ENCODE data around the gene LIPT2.

LIPT2 gene

GRCh38 chr11:74473382-74474173 is 19.9 kb downstream of the LIPT2 start:
- Histone ChIP-seq H3K27ac (ENCODE audit: low read depth, low read length) (no peak overlapping the region), H3K27me3 (ENCODE audit: control insufficient read depth in 1 of 2, insufficient read depth in 2 of 2, low read length in 2 of 2) (no peaks in the 10 kb centered on the region), H3K9ac (ENCODE audit: low read length) (no peak overlapping the region), H3K4me3 (ENCODE audit: low read depth in 1 of 2, low read length in 2 of 2) (no peak overlapping the region), H3K4me1 (ENCODE audit: insufficient read depth, low read length) (no peaks in the 10 kb centered on the region), H3K36me3 (ENCODE audit: insufficient read depth, low read length) (no peaks in the 10 kb centered on the region), H3K9me3 (ENCODE audit: low read length) (no peaks in the 10 kb centered on the region)

DNA sequence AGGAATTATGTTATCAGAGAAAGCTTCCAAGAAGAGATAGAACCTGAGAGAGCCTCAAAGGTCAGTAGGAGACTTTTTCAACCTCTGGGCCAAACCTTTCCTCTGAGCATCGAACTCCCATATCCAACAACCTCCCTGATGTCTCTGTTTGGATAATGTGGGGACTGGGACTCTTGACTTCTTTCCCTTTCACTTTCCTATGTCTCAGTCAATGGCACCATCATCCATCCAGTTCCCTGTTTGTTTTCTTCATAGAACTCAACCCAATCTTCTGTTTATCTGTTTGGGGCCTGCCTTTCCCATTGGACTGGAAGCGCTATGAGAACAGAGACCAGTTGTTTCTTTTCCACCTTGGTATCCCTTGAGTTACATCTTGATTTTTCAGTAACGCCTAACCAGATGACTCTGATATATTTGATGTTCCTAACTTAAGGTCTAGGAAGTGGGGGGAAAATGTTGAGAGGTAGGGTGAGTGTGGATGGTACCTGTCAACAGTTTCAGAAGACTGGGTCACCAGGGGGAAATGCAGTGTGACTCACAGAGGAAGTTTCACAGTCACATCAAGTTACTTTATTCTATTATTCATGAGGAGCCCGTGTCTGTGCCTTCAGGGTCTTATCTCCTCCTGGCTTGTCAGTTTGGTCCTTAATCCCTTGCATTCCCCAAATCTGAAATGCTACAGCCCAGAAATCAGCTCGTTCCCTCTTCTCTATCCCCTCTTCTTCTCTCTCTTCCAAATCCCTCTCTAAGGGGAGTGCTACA is 21.7 kb downstream of the LIPT2 start:
- H3K4me3 ChIP-seq (ENCODE audit: low read depth in 1 of 2, low read length in 2 of 2) = no peak overlapping the region

GRCh38 chr11:74471037-74471436 is 22.5 kb downstream of the LIPT2 start:
- no peaks in the 10 kb centered on the region for H3K36me3 ChIP-seq (ENCODE audit: insufficient read depth, low read length)
- H3K27me3 ChIP-seq (ENCODE audit: control insufficient read depth in 1 of 2, insufficient read depth in 2 of 2, low read length in 2 of 2) = no peaks in the 10 kb centered on the region
- no peak overlapping the region for H3K27ac ChIP-seq (ENCODE audit: low read depth, low read length)
- H3K4me1 ChIP-seq (ENCODE audit: insufficient read depth, low read length) = peaks cover 15% of the 10 kb centered on the region
- no peak overlapping the region for H3K4me3 ChIP-seq (ENCODE audit: low read depth in 1 of 2, low read length in 2 of 2)
- H3K9ac ChIP-seq (ENCODE audit: low read length) = no peak overlapping the region
- H3K9me3 ChIP-seq (ENCODE audit: low read length) = no peaks in the 10 kb centered on the region

More for the DNA sequence above, 21.7 kb downstream of the LIPT2 start:
- H3K36me3 ChIP-seq (ENCODE audit: insufficient read depth, low read length) = no peaks in the 10 kb centered on the region
- no peak overlapping the region for H3K9ac ChIP-seq (ENCODE audit: low read length)
- H3K4me1 ChIP-seq (ENCODE audit: insufficient read depth, low read length) = peaks cover 10% of the 10 kb centered on the region
- no peak overlapping the region for H3K27ac ChIP-seq (ENCODE audit: low read depth, low read length)
- no peaks in the 10 kb centered on the region for H3K9me3 ChIP-seq (ENCODE audit: low read length)
- no peaks in the 10 kb centered on the region for H3K27me3 ChIP-seq (ENCODE audit: control insufficient read depth in 1 of 2, insufficient read depth in 2 of 2, low read length in 2 of 2)

- no peaks in the 10 kb centered on the region for H3K27me3 ChIP-seq (ENCODE audit: control insufficient read depth in 1 of 2, insufficient read depth in 2 of 2, low read length in 2 of 2)
- no peaks in the 10 kb centered on the region for H3K9me3 ChIP-seq (ENCODE audit: low read length)
- no peak overlapping the region for H3K27ac ChIP-seq (ENCODE audit: low read depth, low read length)
- no peaks in the 10 kb centered on the region for H3K36me3 ChIP-seq (ENCODE audit: insufficient read depth, low read length)
- no peak overlapping the region for H3K4me3 ChIP-seq (ENCODE audit: low read depth in 1 of 2, low read length in 2 of 2)
- peaks cover 15% of the 10 kb centered on the region for H3K4me1 ChIP-seq (ENCODE audit: insufficient read depth, low read length)
- no peak overlapping the region for H3K9ac ChIP-seq (ENCODE audit: low read length)
Measured at GRCh38 chr11:74470526-74470925, 23.0 kb downstream of the LIPT2 start.

DNA sequence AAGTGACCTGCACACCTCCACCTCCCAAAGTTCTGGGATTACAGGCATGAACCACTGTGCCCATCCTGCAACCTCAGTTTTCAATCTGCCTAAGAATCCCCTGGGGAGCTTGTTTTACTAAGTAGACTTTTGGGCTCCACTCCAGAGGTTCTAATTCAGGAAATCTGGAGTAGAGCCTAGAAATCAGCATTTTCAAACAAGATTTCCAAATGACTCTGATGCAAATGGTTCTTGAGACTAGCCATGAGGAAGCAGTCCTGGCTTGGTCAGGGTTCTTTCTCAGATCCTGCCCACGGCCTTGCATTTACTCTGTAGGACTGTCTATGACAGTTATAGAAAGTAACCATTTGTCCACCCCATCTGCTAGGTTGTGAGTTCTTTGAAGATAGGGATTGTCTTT is 24.6 kb downstream of the LIPT2 start:
- no peak overlapping the region for H3K4me3 ChIP-seq (ENCODE audit: low read depth in 1 of 2, low read length in 2 of 2)
- H3K9me3 ChIP-seq (ENCODE audit: low read length) = no peaks in the 10 kb centered on the region
- no peak overlapping the region for H3K27ac ChIP-seq (ENCODE audit: low read depth, low read length)
- no peaks in the 10 kb centered on the region for H3K27me3 ChIP-seq (ENCODE audit: control insufficient read depth in 1 of 2, insufficient read depth in 2 of 2, low read length in 2 of 2)
- H3K4me1 ChIP-seq (ENCODE audit: insufficient read depth, low read length) = peaks cover 15% of the 10 kb centered on the region
- no peaks in the 10 kb centered on the region for H3K36me3 ChIP-seq (ENCODE audit: insufficient read depth, low read length)
- H3K9ac ChIP-seq (ENCODE audit: low read length) = no peak overlapping the region

DNA sequence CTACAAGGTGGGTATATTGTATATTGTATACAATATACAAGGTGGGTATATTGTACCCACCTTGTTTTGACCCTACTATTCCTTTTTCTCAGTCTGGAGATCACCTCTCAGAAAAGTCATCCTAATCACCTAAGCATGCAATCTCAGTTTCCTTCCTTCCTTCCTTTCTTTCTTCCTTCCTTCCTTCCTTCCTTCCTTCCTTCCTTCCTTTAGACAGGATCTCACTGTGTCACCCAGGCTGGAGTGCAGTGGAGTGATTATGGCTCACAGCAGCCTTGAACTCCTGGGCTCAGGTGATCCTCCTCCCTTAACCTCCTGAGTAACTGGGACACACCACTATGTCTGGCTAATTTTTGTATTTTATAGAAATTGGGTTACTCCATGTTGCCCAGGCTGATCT is 25.0 kb downstream of the LIPT2 start:
- Histone ChIP-seq H3K9ac (ENCODE audit: low read length) (no peak overlapping the region), H3K27ac (ENCODE audit: low read depth, low read length) (no peak overlapping the region), H3K4me1 (ENCODE audit: insufficient read depth, low read length) (peaks cover 15% of the 10 kb centered on the region), H3K9me3 (ENCODE audit: low read length) (no peaks in the 10 kb centered on the region), H3K36me3 (ENCODE audit: insufficient read depth, low read length) (no peaks in the 10 kb centered on the region), H3K27me3 (ENCODE audit: control insufficient read depth in 1 of 2, insufficient read depth in 2 of 2, low read length in 2 of 2) (no peaks in the 10 kb centered on the region), H3K4me3 (ENCODE audit: low read depth in 1 of 2, low read length in 2 of 2) (no peak overlapping the region)

GRCh38 chr11:74468058-74468457 is 25.5 kb downstream of the LIPT2 start:
- Histone ChIP-seq H3K9me3 (ENCODE audit: low read length) (no peaks in the 10 kb centered on the region), H3K4me3 (ENCODE audit: low read depth in 1 of 2, low read length in 2 of 2) (no peak overlapping the region), H3K27ac (ENCODE audit: low read depth, low read length) (no peak overlapping the region), H3K9ac (ENCODE audit: low read length) (no peak overlapping the region), H3K36me3 (ENCODE audit: insufficient read depth, low read length) (no peaks in the 10 kb centered on the region), H3K27me3 (ENCODE audit: control insufficient read depth in 1 of 2, insufficient read depth in 2 of 2, low read length in 2 of 2) (no peaks in the 10 kb centered on the region), H3K4me1 (ENCODE audit: insufficient read depth, low read length) (peaks cover 15% of the 10 kb centered on the region)

DNA sequence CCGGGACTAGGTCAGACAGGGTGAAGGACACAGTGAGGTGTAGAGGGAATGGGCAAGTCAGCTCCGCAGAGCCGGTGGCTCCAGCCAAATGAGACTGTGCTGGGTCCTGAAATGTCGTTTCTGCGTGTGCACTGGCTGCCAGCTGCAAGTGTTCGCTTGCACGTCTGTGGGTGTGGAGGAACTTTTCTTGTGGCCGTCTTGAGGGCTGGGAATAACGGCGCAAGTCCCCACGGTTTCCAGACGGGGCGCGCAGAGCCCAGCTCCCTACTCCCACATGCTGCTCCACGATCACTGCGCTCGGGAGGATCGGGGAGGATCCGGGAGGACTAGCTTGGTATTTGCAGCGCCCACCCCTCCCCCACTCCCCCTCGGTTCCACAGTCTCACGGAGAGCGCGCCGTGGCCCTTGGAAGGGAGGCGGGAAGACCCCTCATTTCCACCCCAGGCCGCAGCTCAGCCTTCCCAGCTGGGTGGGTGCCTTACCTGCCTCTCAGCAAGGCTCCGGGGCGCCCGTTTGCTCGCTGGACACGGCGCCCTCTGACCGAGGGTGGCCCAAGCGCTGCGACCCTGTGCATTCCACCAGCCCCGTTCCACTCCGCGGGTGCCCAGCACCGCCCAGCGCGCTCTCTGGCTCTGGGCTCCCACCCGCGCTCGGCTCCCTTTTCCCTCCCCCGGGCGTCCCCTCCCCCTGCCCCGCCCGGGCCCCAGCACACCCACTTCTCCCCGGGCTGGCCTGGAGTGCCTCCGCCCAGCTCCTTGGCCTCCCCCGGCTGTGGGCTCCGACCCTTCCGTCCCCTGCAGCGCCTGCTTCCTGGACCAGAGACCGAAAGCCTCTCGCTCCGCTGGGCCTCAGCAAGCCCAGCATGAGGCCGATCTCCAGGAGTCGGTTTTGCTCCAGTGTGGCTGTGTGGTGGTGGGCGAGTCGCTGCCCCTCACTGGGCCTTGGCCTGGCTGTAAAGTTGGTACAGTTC is 26.3 kb downstream of the LIPT2 start, which contains the start of gene KCNE3:
Gene KCNE3, minus strand, starts transcription at position 634 of the 970 bp plus-strand sequence. CDS start 9,986 bp downstream, outside the sequence.
- peaks cover 15% of the 10 kb centered on the region for H3K4me1 ChIP-seq (ENCODE audit: insufficient read depth, low read length)
- H3K4me3 ChIP-seq (ENCODE audit: low read depth in 1 of 2, low read length in 2 of 2) = peak within 1 kb of the TSS; percentile 68 to 70
- no peaks in the 10 kb centered on the region for H3K36me3 ChIP-seq (ENCODE audit: insufficient read depth, low read length)
- H3K9ac ChIP-seq (ENCODE audit: low read length) = no peak within 1 kb of the TSS
- no peaks in the 10 kb centered on the region for H3K27me3 ChIP-seq (ENCODE audit: control insufficient read depth in 1 of 2, insufficient read depth in 2 of 2, low read length in 2 of 2)
- H3K9me3 ChIP-seq (ENCODE audit: low read length) = no peaks in the 10 kb centered on the region
- H3K27ac ChIP-seq (ENCODE audit: low read depth, low read length) = peak within 1 kb of the TSS; percentile 12

DNA sequence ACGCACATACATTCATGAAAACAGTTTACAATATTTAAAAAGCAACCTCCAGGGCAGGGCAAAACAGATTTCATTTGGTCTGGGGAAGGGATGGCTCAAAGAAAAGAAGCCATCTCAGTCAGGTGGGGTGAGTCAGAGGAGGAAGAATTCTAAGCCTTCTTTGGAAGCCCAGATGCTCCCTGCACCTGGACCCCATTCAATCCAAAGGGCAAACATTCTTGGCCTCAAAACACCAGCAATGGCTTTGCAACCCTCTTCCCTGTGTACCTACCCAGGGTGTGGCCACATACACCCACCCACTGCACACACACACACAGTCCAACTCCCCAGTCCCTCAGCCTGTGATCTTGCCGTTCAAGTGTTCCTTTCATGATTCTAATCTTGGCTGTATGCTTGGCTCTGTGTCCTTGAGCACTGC is 28.2 kb downstream of the LIPT2 start:
- H3K9ac ChIP-seq (ENCODE audit: low read length) = no peak overlapping the region
- H3K36me3 ChIP-seq (ENCODE audit: insufficient read depth, low read length) = no peaks in the 10 kb centered on the region
- H3K27ac ChIP-seq (ENCODE audit: low read depth, low read length) = no peak overlapping the region
- no peaks in the 10 kb centered on the region for H3K27me3 ChIP-seq (ENCODE audit: control insufficient read depth in 1 of 2, insufficient read depth in 2 of 2, low read length in 2 of 2)
- peaks cover 16% of the 10 kb centered on the region for H3K4me1 ChIP-seq (ENCODE audit: insufficient read depth, low read length)
- H3K9me3 ChIP-seq (ENCODE audit: low read length) = no peaks in the 10 kb centered on the region
- no peak overlapping the region for H3K4me3 ChIP-seq (ENCODE audit: low read depth in 1 of 2, low read length in 2 of 2)

GRCh38 chr11:74464746-74465145 is 28.8 kb downstream of the LIPT2 start:
- peaks cover 20% of the 10 kb centered on the region for H3K4me1 ChIP-seq (ENCODE audit: insufficient read depth, low read length)

DNA sequence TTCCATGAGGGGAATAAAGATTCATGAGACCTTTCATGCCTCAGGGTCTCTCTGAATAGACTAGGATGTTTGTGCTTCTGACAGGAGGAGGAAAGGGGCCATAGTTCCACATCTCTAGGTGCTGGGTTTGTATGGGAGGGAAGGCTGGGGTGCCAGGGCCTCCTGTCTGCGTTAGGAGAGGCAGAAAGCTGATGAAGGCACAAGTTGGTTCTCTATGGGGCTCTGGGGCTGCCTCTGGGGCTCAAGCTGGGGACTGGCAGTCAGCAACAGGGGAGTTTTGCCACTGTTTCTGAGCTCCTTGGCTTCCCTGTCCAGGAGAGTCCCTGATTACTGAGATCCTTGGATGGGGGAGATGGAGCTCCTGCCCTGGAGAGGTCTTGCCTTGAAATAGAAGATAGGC is 30.3 kb downstream of the LIPT2 start:
- Histone ChIP-seq H3K27me3 (ENCODE audit: control insufficient read depth in 1 of 2, insufficient read depth in 2 of 2, low read length in 2 of 2) (no peaks in the 10 kb centered on the region), H3K9me3 (ENCODE audit: low read length) (no peaks in the 10 kb centered on the region), H3K9ac (ENCODE audit: low read length) (no peak overlapping the region), H3K4me1 (ENCODE audit: insufficient read depth, low read length) (peaks cover 20% of the 10 kb centered on the region), H3K27ac (ENCODE audit: low read depth, low read length) (no peak overlapping the region), H3K4me3 (ENCODE audit: low read depth in 1 of 2, low read length in 2 of 2) (no peak overlapping the region), H3K36me3 (ENCODE audit: insufficient read depth, low read length) (no peaks in the 10 kb centered on the region)

More at GRCh38 chr11:74464746-74465145, 28.8 kb downstream of the LIPT2 start:
- no peak overlapping the region for H3K4me3 ChIP-seq (ENCODE audit: low read depth in 1 of 2, low read length in 2 of 2)
- no peaks in the 10 kb centered on the region for H3K36me3 ChIP-seq (ENCODE audit: insufficient read depth, low read length)
- H3K27ac ChIP-seq (ENCODE audit: low read depth, low read length) = no peak overlapping the region
- H3K9ac ChIP-seq (ENCODE audit: low read length) = no peak overlapping the region
- no peaks in the 10 kb centered on the region for H3K9me3 ChIP-seq (ENCODE audit: low read length)
- H3K27me3 ChIP-seq (ENCODE audit: control insufficient read depth in 1 of 2, insufficient read depth in 2 of 2, low read length in 2 of 2) = no peaks in the 10 kb centered on the region
